PC-3 (cell line): ENCODE results near the gene BFSP1. TPM values are rescaled to one million over a fixed set of nuclear protein-coding genes. Genes with fewer than 3 reads are reported as not detected.

ENCODE experiments used
- ATAC-seq: fragments of 200-7000 bp; cut with Tn5 transposase; 2 replicates; pipeline ENCODE4 v1.9.1; 2020; ENCODE audit warnings: mild to moderate bottlenecking, moderate library complexity
- BruUV-seq: library from RNA; stranded (reverse); fragments of 400-500 nt; replicated peaks from 2 replicates; lab custom pipeline; 2021; lab: Mats Ljungman, UMichigan
- CTCF ChIA-PET: fragments of 300-600 bp; sonication (Branson Sonifier 250); formaldehyde crosslinking; loops from one replicate; lab custom pipeline; 2022; ENCODE audit warnings: antibody characterized with exemption; lab: Charles Lee
- POLR2A ChIA-PET: fragments of 300-600 bp; sonication (Branson Sonifier 250); formaldehyde crosslinking; loops from one replicate; lab custom pipeline; 2022; ENCODE audit warnings: antibody characterized with exemption; ENCODE audit not compliant: unreplicated experiment; lab: Charles Lee
- DNase-seq: peaks from one replicate; pipeline ENCODE4 v3.0.0-alpha.2; 2015
- H2AFZ ChIP-seq: fragments of 300-600 bp; sonication (generic); 2 replicates; pipeline ENCODE4 v1.6.0; 2016; ENCODE audit warnings: antibody characterized with exemption, low read length
- H3F3A ChIP-seq: fragments of 300-600 bp; sonication (generic); one replicate; pipeline ENCODE4 v1.6.0; 2017; ENCODE audit warnings: antibody characterized with exemption, low read length, control low read depth, mild to moderate bottlenecking; ENCODE audit not compliant: unreplicated experiment
- H3K27ac ChIP-seq: fragments of 300-600 bp; sonication (generic); 2 replicates; pipeline ENCODE4 v1.5.1; 2016; ENCODE audit warnings: mild to moderate bottlenecking, low read length
- H3K27me3 ChIP-seq: fragments of 300-600 bp; sonication (generic); 2 replicates; pipeline ENCODE4 v1.6.1; 2016; ENCODE audit warnings: low read length, mixed read lengths
- H3K36me3 ChIP-seq: fragments of 300-600 bp; sonication (generic); 2 replicates; pipeline ENCODE4 v1.6.1; 2016; ENCODE audit warnings: low read depth, mixed run types, low read length, mixed read lengths
- H3K4me1 ChIP-seq: fragments of 300-600 bp; sonication (generic); 2 replicates; pipeline ENCODE4 v1.5.1; 2016; ENCODE audit warnings: low read length; ENCODE audit not compliant: insufficient read depth
- H3K4me2 ChIP-seq: fragments of 300-600 bp; sonication (generic); 2 replicates; pipeline ENCODE4 v1.6.0; 2016; ENCODE audit warnings: low read length
- H3K4me3 ChIP-seq: fragments of 300-600 bp; sonication (generic); 2 replicates; pipeline ENCODE4 v1.5.1; 2016; ENCODE audit warnings: mild to moderate bottlenecking, low read length, mixed read lengths
- H3K79me2 ChIP-seq: fragments of 300-600 bp; sonication (generic); 2 replicates; pipeline ENCODE4 v1.6.1; 2017; ENCODE audit warnings: low read length, mixed read lengths
- H3K9ac ChIP-seq: fragments of 300-600 bp; sonication (generic); 2 replicates; pipeline ENCODE4 v1.6.0; 2016; ENCODE audit warnings: mild to moderate bottlenecking, low read length
- H3K9me2 ChIP-seq: fragments of 300-600 bp; sonication (generic); replicated peaks from 2 replicates; pipeline ENCODE4 v1.6.1; 2016; ENCODE audit warnings: mixed run types, low read length, mixed read lengths
- H3K9me3 ChIP-seq: fragments of 300-600 bp; sonication (generic); 2 replicates; pipeline ENCODE4 v1.6.1; 2016; ENCODE audit warnings: low read length, mixed read lengths
- H4K20me1 ChIP-seq: fragments of 300-600 bp; sonication (generic); 2 replicates; pipeline ENCODE4 v1.6.1; 2016; ENCODE audit warnings: low read length, mixed read lengths
- EZH2 ChIP-seq: fragments of 300-600 bp; sonication (generic); IDR thresholded peaks from one replicate; pipeline ENCODE4 v1.6.1; 2017; ENCODE audit warnings: antibody characterized with exemption, mild to moderate bottlenecking, low read length; ENCODE audit not compliant: unreplicated experiment
- EZH2phosphoT487 ChIP-seq: fragments of 300-600 bp; sonication (generic); IDR thresholded peaks from 2 replicates; pipeline ENCODE4 v1.6.1; 2018; ENCODE audit warnings: mild to moderate bottlenecking, antibody characterized with exemption, low read length, borderline replicate concordance
- intact Hi-C: fragments of 100-400 bp; cut with micrococcal nuclease; formaldehyde crosslinking; loops from 2 replicates; pipeline ENCODE4 v1.9.0; 2023
- total RNA-seq: library from RNA; depleted of rRNA; stranded (reverse); fragments of >200 nt; gene quantifications from 2 replicates; pipeline ENCODE4 v1.2.3, GENCODE V29; 2014
- TF ChIP-seq, protein P1 (sequence below): fragments of 300-600 bp; sonication (generic); conservative IDR thresholded peaks from 2 replicates; pipeline ENCODE4 v1.5.1; 2017; ENCODE audit warnings: antibody characterized with exemption, low read depth, mild to moderate bottlenecking, low read length

BFSP1 gene
- total RNA-seq, 1 experiment from 2014 or later, result 2.7 TPM

DNA sequence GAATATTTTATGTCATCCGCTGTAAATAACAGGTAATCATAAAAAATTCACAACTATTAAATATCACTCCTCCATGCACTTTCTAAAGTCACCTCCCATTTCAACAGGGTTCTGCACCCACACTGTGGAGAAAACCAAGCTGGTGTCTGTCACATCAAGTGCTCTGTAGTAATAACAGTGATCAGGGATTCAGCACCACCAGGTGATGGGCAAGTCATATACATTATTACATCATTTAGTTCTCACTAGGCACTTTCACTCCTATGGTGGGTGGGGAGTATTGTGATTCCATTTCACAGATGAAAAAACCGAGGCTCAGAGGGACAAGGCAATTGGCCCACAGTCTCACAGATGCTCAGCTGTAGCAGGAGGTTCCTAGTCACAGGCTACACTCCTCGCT, 8.7 kb downstream of the BFSP1 start:
- intact Hi-C loops, result no loop called here

DNA sequence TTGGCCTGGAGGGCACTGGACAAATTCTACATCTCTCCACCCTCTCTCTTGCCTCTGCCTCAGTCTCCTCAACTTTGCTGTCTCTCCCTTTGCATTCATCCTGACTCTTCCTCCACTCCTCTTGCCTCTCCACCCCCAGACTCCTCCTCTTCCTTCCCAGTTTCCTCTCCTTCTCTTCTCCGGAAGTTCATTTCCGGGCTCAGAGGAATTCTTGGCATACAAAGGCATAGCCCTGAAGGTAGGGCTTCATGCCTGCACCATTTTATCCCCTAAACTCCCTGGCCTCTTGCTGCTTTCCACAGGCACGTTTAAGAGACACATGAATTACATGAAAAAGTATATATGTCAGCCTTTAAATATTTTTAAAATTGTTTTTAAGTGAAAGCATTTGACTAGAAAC, 10.6 kb downstream of the BFSP1 start:
- no peak overlapping the region for H2AFZ ChIP-seq
- H3K9ac ChIP-seq, result no peak overlapping the region
- no peak overlapping the region for H3K4me3 ChIP-seq
- no peak overlapping the region for H3K4me2 ChIP-seq
- intact Hi-C loops, result no loop called here
- no peaks in the 10 kb centered on the region for H3K79me2 ChIP-seq
- no TSS peak for BruUV-seq
- H3K9me3 ChIP-seq, result no peaks in the 10 kb centered on the region
- H3K9me2 ChIP-seq, result no peaks in the 10 kb centered on the region
- no peak overlapping the region for H3K27ac ChIP-seq
- TF ChIP-seq, protein P1, sequence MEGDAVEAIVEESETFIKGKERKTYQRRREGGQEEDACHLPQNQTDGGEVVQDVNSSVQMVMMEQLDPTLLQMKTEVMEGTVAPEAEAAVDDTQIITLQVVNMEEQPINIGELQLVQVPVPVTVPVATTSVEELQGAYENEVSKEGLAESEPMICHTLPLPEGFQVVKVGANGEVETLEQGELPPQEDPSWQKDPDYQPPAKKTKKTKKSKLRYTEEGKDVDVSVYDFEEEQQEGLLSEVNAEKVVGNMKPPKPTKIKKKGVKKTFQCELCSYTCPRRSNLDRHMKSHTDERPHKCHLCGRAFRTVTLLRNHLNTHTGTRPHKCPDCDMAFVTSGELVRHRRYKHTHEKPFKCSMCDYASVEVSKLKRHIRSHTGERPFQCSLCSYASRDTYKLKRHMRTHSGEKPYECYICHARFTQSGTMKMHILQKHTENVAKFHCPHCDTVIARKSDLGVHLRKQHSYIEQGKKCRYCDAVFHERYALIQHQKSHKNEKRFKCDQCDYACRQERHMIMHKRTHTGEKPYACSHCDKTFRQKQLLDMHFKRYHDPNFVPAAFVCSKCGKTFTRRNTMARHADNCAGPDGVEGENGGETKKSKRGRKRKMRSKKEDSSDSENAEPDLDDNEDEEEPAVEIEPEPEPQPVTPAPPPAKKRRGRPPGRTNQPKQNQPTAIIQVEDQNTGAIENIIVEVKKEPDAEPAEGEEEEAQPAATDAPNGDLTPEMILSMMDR, result no peak
- TF ChIP-seq EZH2phosphoT487, result no peak
- TF ChIP-seq EZH2, result no peak
- no peaks in the 10 kb centered on the region for H3F3A ChIP-seq
- no peaks in the 10 kb centered on the region for H3K27me3 ChIP-seq
- no peaks in the 10 kb centered on the region for H3K36me3 ChIP-seq
- ATAC-seq (no peak), DNase-seq (no peak)
- CTCF ChIA-PET, result interaction anchor here (0.6 kb wide), 1 partner anchor 218 kb away, joined by 9 read pairs; no protein-coding TSS in a partner anchor
- H4K20me1 ChIP-seq, result no peaks in the 10 kb centered on the region
- no peaks in the 10 kb centered on the region for H3K4me1 ChIP-seq
- POLR2A ChIA-PET, result no interaction called here

More for the DNA sequence above, 8.7 kb downstream of the BFSP1 start:
- H4K20me1 ChIP-seq, result no peaks in the 10 kb centered on the region
- H3K36me3 ChIP-seq, result no peaks in the 10 kb centered on the region
- no peaks in the 10 kb centered on the region for H3F3A ChIP-seq
- TF ChIP-seq, protein P1, result no peak
- TF ChIP-seq EZH2phosphoT487 (no peak), EZH2 (no peak)
- no peak overlapping the region for H3K4me3 ChIP-seq
- H3K9ac ChIP-seq, result no peak overlapping the region
- H3K9me3 ChIP-seq, result no peaks in the 10 kb centered on the region
- H3K27me3 ChIP-seq, result no peaks in the 10 kb centered on the region
- no peak overlapping the region for H3K27ac ChIP-seq
- H3K4me2 ChIP-seq, result no peak overlapping the region
- ATAC-seq, result no peak
- POLR2A ChIA-PET, result no interaction called here
- H3K9me2 ChIP-seq, result no peaks in the 10 kb centered on the region
- CTCF ChIA-PET, result no interaction called here
- no TSS peak for BruUV-seq
- H2AFZ ChIP-seq, result no peak overlapping the region
- no peak for DNase-seq
- no peaks in the 10 kb centered on the region for H3K4me1 ChIP-seq
- no peaks in the 10 kb centered on the region for H3K79me2 ChIP-seq

DNA sequence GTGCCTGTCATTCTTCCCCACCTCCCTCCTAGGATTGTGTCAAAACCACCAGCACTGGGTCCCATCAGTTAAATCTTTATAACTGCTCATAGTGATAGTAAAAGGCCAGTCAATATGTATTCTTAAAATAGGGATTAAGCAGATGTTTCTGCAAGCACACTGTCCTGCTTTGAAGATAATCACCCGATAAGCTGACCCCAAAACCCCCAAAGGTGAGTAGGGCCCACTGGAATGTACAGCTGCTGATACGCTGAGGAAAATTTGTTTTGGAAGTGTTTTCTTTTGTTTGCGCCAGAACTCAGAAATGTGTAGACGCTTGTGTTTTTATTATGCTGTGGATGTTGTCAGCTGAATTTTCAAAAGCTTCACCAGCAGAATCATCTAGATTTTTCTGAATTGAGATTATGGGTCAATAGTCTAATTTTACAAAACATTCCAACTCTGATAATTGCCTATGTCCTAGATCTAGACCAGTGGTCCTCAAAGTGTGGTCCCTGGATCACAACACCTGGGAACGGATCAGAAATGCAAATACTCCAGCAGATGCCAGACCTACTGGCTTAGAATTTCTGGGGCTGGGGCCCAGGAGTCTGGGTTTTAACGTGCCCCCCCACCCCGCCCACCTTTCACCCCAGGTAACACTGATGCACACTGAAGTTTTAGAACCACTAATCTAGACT, 11.4 kb downstream of the BFSP1 start:
- Histone ChIP-seq H3K9me3 (no peaks in the 10 kb centered on the region), H2AFZ (no peak overlapping the region), H3K4me3 (no peak overlapping the region), H3K4me1 (no peaks in the 10 kb centered on the region), H3K79me2 (no peaks in the 10 kb centered on the region), H3K9me2 (no peaks in the 10 kb centered on the region), H3K27me3 (no peaks in the 10 kb centered on the region), H3K9ac (no peak overlapping the region), H3F3A (no peaks in the 10 kb centered on the region), H3K4me2 (no peak overlapping the region), H3K36me3 (no peaks in the 10 kb centered on the region), H3K27ac (no peak overlapping the region), H4K20me1 (no peaks in the 10 kb centered on the region)
- CTCF ChIA-PET, result interaction anchor here (0.6 kb wide), 1 partner anchor 219 kb away, joined by 9 read pairs; no protein-coding TSS in a partner anchor
- TF ChIP-seq, protein P1, result no peak
- TF ChIP-seq EZH2phosphoT487, result no peak
- no peak for TF ChIP-seq EZH2
- BruUV-seq, result no TSS peak
- ATAC-seq, result no peak
- intact Hi-C loops, result no loop called here
- POLR2A ChIA-PET, result no interaction called here
- DNase-seq, result no peak
